HepG2 (cell line): ENCODE measurements around the gene USP25. TPM values are rescaled to one million over a fixed set of nuclear protein-coding genes. Genes with fewer than 3 reads are reported as not detected.

ENCODE experiments used
- ATAC-seq: fragments of 200-7000 bp; cut with Tn5 transposase; 3 replicates; pipeline ENCODE4 v1.9.1; 2020; ENCODE audit warnings: mild to moderate bottlenecking, moderate library complexity
- BruUV-seq: library from RNA; stranded (reverse); fragments of 400-500 nt; replicated peaks from 2 replicates; lab custom pipeline; 2021; lab: Mats Ljungman, UMichigan
- CTCF ChIA-PET: fragments of 300-600 bp; formaldehyde crosslinking; extraction: SDS; loops from one replicate; lab custom pipeline; 2021; ENCODE audit warnings: low total read pairs, inconsistent platforms, low intra/inter-chr PET ratio; lab: Yijun Ruan, JAX
- POLR2A ChIA-PET: fragments of 350-600 bp; sonication (Branson Sonifier 250); formaldehyde crosslinking; loops from one replicate; lab custom pipeline; 2020; ENCODE audit warnings: antibody characterized with exemption, inconsistent platforms; lab: Yijun Ruan, JAX
- DNase-seq: peaks from one replicate; pipeline ENCODE4 v3.0.0-alpha.2; 2015; ENCODE audit warnings: low spot score
- FAIRE-seq: peaks from 3 replicates; lab custom pipeline; 2011; peaks lifted over from hg19 to GRCh38; lab: Jason Lieb, UNC
- H2AFZ ChIP-seq: one replicate; pipeline ENCODE4 v1.6.1; 2011; ENCODE audit warnings: low read length, inconsistent platforms
- H3K27ac ChIP-seq: fragments of 300-600 bp; 3 replicates; pipeline ENCODE4 v1.8.0; 2011; ENCODE audit warnings: mixed run types, mild to moderate bottlenecking, mixed read lengths, low read length, inconsistent platforms; ENCODE audit not compliant: insufficient read depth; ENCODE audit errors: extremely low read length
- H3K27me3 ChIP-seq, 2 experiments: fragments of 200-600 bp in 1 of 2; 2 replicates in 1 of 2; 3 replicates in 1 of 2; pipeline versions ENCODE4 v1.6.0 to v1.8.0; 2011; ENCODE audit warnings: low read length in 2 of 2, mild to moderate bottlenecking in 2 of 2, moderate library complexity in 2 of 2, inconsistent platforms in 1 of 2; ENCODE audit not compliant: insufficient read depth in 2 of 2, control insufficient read depth in 1 of 2
- H3K36me3 ChIP-seq, 2 experiments: fragments of 200-600 bp in 1 of 2; replicated peaks in 1 of 2; 2 replicates in 1 of 2; 3 replicates in 1 of 2; pipeline versions ENCODE4 v1.5.1 to v1.8.0; 2011; ENCODE audit warnings: low read length in 2 of 2, inconsistent platforms in 1 of 2; ENCODE audit not compliant: insufficient read depth in 2 of 2, control insufficient read depth in 1 of 2
- H3K4me1 ChIP-seq: 2 replicates; pipeline ENCODE4 v1.5.1; 2012; ENCODE audit warnings: low read length, inconsistent platforms; ENCODE audit not compliant: insufficient read depth
- H3K4me2 ChIP-seq: 2 replicates; pipeline ENCODE4 v1.6.0; 2011; ENCODE audit warnings: low read depth, low read length, inconsistent platforms
- H3K4me3 ChIP-seq, 3 experiments: fragments of 200-600 bp in 1 of 3; sonication (generic), shearing (Covaris generic) in 1 of 3; replicated peaks in 1 of 3; 2 replicates each; pipeline ENCODE4 v1.5.1; 2011 to 2016; ENCODE audit warnings: low read length in 3 of 3, inconsistent platforms in 2 of 3, low read depth in 2 of 3, mild to moderate bottlenecking in 2 of 3, control low read depth in 1 of 3, mixed read lengths in 1 of 3; ENCODE audit not compliant: insufficient read depth in 1 of 3
- H3K79me2 ChIP-seq: one replicate; pipeline ENCODE4 v1.6.1; 2011; ENCODE audit warnings: low read length, inconsistent platforms; ENCODE audit not compliant: insufficient read depth
- H3K9ac ChIP-seq: 2 replicates; pipeline ENCODE4 v1.6.0; 2011; ENCODE audit warnings: mild to moderate bottlenecking, low read depth, low read length, inconsistent platforms; ENCODE audit not compliant: insufficient read depth
- H3K9me3 ChIP-seq: 2 replicates; pipeline ENCODE4 v1.5.1; 2012; ENCODE audit warnings: mild to moderate bottlenecking, low read length
- H4K20me1 ChIP-seq: 2 replicates; pipeline ENCODE4 v1.6.0; 2011; ENCODE audit warnings: inconsistent platforms, mild to moderate bottlenecking, low read length, moderate library complexity; ENCODE audit not compliant: insufficient read depth
- AHR ChIP-seq: IDR thresholded peaks from 2 replicates; pipeline ENCODE4 v1.6.1; 2018; ENCODE audit warnings: missing genetic modification reagents, missing compliant biosample characterization
- CENPBD1 ChIP-seq: sonication (generic); formaldehyde crosslinking; IDR thresholded peaks from 2 replicates; pipeline ENCODE4 v1.8.0; 2022; ENCODE audit warnings: missing genetic modification reagents, low read depth, mild to moderate bottlenecking, borderline replicate concordance
- IRF9 ChIP-seq: sonication (generic); formaldehyde crosslinking; IDR thresholded peaks from 2 replicates; pipeline ENCODE4 v1.8.0; 2022; ENCODE audit warnings: missing genetic modification reagents, mild to moderate bottlenecking, borderline replicate concordance
- PRDM15 ChIP-seq: sonication (generic); formaldehyde crosslinking; IDR thresholded peaks from 2 replicates; pipeline ENCODE4 v1.4.0; 2020; ENCODE audit warnings: missing genetic modification reagents
- TARDBP ChIP-seq: sonication (generic); formaldehyde crosslinking; IDR thresholded peaks from 2 replicates; pipeline ENCODE4 v1.8.0; 2022; ENCODE audit warnings: mild to moderate bottlenecking, missing genetic modification reagents
- ZNF12 ChIP-seq: sonication (generic); formaldehyde crosslinking; IDR thresholded peaks from 2 replicates; pipeline ENCODE4 v1.5.0; 2020; ENCODE audit warnings: missing genetic modification reagents
- ZNF335 ChIP-seq: sonication (generic); formaldehyde crosslinking; IDR thresholded peaks from 2 replicates; pipeline ENCODE4 v1.4.0; 2020; ENCODE audit warnings: missing genetic modification reagents
- ZNF431 ChIP-seq: sonication (generic); formaldehyde crosslinking; IDR thresholded peaks from 2 replicates; pipeline ENCODE4 v1.9.0; 2022; ENCODE audit warnings: missing genetic modification reagents, low read depth, mild to moderate bottlenecking, borderline replicate concordance
- ZNF503 ChIP-seq: sonication (generic); formaldehyde crosslinking; IDR thresholded peaks from 2 replicates; pipeline ENCODE4 v1.4.0; 2020; ENCODE audit warnings: missing genetic modification reagents
- ZNF552 ChIP-seq: sonication (generic); formaldehyde crosslinking; IDR thresholded peaks from 2 replicates; pipeline ENCODE4 v1.9.0; 2022; ENCODE audit warnings: missing genetic modification reagents, mild to moderate bottlenecking, borderline replicate concordance
- ZUFSP ChIP-seq: sonication (generic); formaldehyde crosslinking; IDR thresholded peaks from 2 replicates; pipeline ENCODE4 v1.9.0; 2021; ENCODE audit warnings: missing genetic modification reagents, mild to moderate bottlenecking, borderline replicate concordance
- WGBS: methylation state at CpG from one replicate; pipeline ENCODE4 v1.1.6; 2017; ENCODE audit warnings: low lambda C conversion rate; 5-methylcytosine and 5-hydroxymethylcytosine counted together
- in situ Hi-C: cut with HindIII; loops from 2 replicates; pipeline ENCODE4 v1.10.0; 2017; ENCODE audit warnings: low pct_unique_long_range_greater_than_20kb; ENCODE audit not compliant: extremely low pct_ligation_motif_present
- intact Hi-C: fragments of 100-400 bp; cut with micrococcal nuclease; formaldehyde crosslinking; loops from one replicate; pipeline ENCODE4 v1.10.0; 2022; ENCODE audit not compliant: unreplicated experiment
- polyA plus RNA-seq, 8 experiments: library from polyadenylated mRNA; depleted of rRNA in 3 of 8; stranded (reverse) in 7 of 8; unstranded in 1 of 8; fragments of >200 nt; fragmentation: Illumina TruSeq in 4 of 8; extraction: Trizol in 4 of 8; gene quantifications; 2 replicates each; pipeline versions ENCODE4 v1.2.1 to v1.2.3, GENCODE V29; 2011 to 2016; ENCODE audit warnings: low read depth in 4 of 8, missing spikeins in 1 of 8, mixed read lengths in 1 of 8; ENCODE audit not compliant: insufficient read depth in 1 of 8
- total RNA-seq, 5 experiments: library from RNA; depleted of rRNA; stranded (reverse); fragments of >200 nt; fragmentation: Illumina TruSeq; extraction: Trizol; gene quantifications; 2 replicates each; pipeline ENCODE4 v1.2.3, GENCODE V29; 2016; ENCODE audit warnings: low read depth in 1 of 5

Gene USP25
- total and polyA plus RNA-seq, 2 of the 13 experiments (the other 11 are each of a cell fraction or from before 2014, with no cell fraction given): 12.4 to 26.3 TPM

- Histone ChIP-seq H3K79me2 (no peaks in the 10 kb centered on the region), H3K4me2 (no peak overlapping the region), H2AFZ (no peak overlapping the region), H3K36me3 (no peaks in the 10 kb centered on the region), H3K9me3 (no peaks in the 10 kb centered on the region), H4K20me1 (no peaks in the 10 kb centered on the region), H3K9ac (no peak overlapping the region), H3K27ac (no peak overlapping the region), H3K27me3 (no peaks in the 10 kb centered on the region; a peak in 1 of 5 replicates), H3K4me3 (no peak overlapping the region), H3K4me1 (no peaks in the 10 kb centered on the region)
- POLR2A ChIA-PET: no interaction called here
- intact Hi-C loops (no loop called here), in situ Hi-C loops (no loop called here)
- no peak for DNase-seq
- ATAC-seq: no peak
- TF ChIP-seq IRF9 (no peak), ZUFSP (CRISPR knock-in tag) (no peak), CENPBD1 (CRISPR knock-in tag) (no peak), PRDM15 (no peak), AHR (CRISPR knock-in tag) (no peak), ZNF503 (CRISPR knock-in tag) (no peak), TARDBP (CRISPR knock-in tag) (no peak), ZNF335 (CRISPR knock-in tag) (no peak), ZNF12 (no peak), ZNF552 (CRISPR knock-in tag) (no peak), ZNF431 (CRISPR knock-in tag) (no peak)
- no peak for FAIRE-seq
- WGBS: 13% methylated on average over 3 of the region's 3 CpGs
- BruUV-seq: no TSS peak
- CTCF ChIA-PET: no interaction called here
Observed at GRCh38 chr21:15688016-15688415, 41.8 kb upstream of the USP25 start.
